A172 (cell line): ENCODE measurements around the gene KCNJ16. TPM values are rescaled to one million over a fixed set of nuclear protein-coding genes. Genes with fewer than 3 reads are reported as not detected.

ENCODE experiments used
- DNase-seq: peaks from one replicate; pipeline ENCODE4 v3.0.0-alpha.2; 2015; ENCODE audit warnings: low spot score
- total RNA-seq: library from RNA; depleted of rRNA; stranded (reverse); fragments of >200 nt; shearing (Covaris generic); gene quantifications from 2 replicates; pipeline ENCODE4 v1.2.3, GENCODE V29; 2014

Gene KCNJ16
- total RNA-seq, 1 experiment from 2014 or later, result 0.22 TPM

DNA sequence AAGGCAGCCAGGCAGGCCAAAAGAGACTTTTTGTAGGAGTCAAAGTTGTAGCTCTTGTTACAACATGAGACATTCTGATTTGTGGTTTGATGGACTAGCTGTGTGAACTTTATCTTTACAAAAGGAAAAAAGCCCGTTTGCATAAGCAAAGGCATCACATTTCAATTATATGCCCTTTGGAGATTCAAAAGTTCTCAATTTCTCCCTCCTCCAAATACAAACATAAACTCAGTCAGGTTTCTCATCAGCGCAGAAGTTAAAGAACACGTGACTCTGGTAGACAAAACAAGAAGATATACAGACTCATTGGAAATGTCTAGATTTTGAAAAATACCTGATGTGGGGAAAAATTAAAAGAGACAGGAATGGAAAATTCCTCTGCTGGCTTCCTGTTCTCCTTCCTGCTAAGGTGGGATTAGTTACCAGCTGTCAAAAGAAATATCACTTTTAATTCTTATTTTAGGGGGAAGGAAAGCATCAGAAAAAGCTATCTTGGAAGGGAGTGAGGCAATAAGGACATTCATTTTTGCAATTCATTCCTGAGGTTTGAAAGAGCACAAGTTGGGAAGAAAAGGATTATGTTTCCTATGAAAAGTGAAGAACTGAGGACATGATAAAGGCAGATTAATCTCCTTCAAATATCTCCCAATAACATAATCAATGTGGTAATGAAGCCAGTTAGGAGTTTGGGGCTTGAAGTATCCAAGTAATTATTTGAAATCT, 4.6 kb upstream of the KCNJ16 start:
- no peak for DNase-seq

DNA sequence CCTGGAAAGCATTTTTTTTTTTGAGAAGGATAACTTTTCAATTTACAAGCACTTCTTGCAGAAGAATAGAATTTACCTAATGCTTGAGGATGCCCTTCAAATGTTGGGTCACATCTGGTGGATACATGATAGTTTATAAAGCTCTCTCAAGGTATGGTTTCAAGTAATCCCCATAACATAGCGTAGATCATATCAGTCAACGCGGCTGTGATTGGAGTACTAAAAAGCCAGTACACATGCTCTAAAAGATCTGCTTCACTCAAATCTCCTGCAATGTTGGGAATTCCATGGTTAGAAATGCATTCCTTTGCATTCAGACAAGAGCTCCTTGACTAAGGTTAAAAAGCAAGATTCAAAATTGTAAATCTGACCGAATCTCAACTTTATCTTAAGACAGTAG, 3.9 kb upstream of the KCNJ16 start:
- no peak for DNase-seq

DNA sequence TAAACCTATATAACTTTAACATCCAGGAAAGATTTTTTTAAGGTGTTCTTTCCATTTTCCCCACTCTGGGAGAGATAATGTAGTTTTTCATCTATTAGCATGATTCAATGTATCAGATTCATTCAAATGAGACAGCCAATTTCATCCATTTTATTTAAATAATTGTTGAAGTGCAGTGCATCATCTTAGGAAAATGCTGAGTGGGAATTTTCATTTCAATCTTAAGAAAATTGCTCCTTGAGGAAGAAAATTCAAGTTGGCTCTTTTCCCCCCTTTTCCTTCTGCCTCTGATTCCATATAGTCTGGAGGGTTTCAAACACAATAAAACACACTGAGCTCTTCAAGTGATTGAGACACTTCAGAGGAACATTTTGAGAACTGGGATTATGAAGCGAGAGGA, 3.4 kb upstream of the KCNJ16 start:
- DNase-seq, result no peak

DNA sequence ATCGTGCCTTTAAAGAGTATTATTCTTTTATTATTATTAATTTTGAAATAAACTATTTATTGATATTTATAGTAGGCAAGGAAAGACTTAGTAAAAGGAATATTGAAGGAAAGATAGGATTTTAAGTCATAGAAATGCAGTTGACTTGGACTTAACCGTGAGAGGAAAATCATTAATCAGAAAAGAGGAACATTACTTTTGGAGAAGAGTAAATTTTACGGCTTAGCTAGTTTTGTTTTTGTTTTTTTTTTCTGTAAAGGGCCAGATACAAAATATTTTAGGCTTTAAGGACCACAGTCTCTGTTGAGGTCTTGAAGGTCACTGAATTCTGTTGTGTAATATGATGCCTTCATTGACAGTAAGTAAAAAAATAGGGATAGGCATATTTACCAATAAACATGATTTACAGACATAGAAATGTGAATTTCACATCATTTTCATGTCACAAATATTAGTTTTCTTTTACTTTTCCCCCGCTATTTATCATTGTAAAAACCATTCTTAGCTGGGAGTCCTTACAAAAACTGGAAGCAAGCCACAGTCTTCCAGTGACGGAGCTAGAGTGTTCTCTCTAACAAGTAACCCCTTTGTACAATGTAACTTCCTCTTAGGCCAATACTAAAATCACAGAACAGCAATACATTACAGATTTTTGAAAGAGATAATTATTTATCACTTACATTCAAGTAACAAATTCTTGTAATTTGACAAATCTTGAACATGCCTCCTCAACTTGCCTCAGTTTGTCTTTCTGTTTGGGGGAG, 2.3 kb upstream of the KCNJ16 start:
- no peak for DNase-seq

DNA sequence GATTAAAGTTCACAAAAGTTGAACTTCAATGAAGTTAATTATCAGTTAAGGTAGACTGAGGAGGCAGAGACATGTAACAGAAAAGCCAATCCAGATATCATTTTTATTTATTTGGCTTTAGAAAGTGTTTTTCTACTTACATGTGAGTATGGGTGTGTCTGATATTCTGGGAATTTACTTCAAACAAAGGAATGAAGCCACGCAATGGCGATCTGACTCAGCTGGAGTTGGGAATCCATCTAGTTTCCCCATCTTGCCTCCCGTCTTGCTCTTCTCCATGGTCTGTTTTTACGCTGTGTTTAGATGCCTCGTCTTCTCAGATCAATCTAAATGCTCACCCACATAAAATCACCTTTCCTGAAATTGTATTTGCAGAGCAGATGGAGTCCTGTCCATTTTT, 1.7 kb upstream of the KCNJ16 start:
- DNase-seq, result peak; percentile 3

DNA sequence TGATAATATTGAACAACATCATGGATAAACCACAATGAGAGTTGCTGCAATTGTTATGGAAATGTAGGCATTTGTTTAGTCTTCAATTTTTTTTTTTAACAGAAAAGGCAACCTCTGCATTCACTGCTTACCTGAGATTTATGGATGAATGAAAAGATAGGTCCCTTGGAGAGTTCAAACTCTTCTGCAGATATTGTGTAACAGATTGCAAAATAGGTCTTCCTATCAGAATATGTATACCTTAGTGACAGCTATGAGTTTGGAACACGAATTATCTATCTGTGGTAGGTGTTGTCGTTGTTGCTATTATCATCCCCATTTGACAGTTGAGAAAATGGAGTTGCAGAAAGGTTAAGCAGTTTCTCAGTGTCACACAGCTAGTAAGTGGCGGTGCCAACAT, 1.2 kb upstream of the KCNJ16 start:
- no peak for DNase-seq

DNA sequence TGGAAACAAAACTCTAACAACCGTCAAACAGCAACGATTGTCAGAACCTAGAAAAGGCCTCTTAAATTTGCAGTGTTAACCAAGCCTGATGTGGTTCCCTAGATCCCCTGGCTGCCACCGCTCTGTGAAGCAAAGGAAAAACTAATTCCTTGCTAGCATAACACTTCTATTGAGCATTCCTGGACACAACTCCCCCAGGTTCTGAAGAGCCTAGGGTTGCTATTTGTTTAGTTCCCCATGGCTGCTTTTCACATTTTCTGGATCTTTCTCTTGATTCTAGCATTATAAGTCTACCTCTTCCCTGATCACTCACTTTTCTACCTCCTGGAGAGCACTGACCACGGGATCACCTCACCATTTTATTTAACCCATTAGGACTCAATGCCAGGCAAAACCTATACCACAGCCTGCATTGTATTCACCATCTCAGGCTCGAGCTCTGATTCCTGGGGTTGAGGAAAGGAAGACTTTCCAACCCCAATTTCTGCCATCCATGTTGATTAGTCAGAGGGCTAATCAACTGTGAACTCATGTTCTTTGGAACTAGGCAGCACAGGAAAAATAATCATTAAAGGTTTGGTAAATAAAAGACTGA, 692 bp upstream of the KCNJ16 start:
- no peak for DNase-seq

DNA sequence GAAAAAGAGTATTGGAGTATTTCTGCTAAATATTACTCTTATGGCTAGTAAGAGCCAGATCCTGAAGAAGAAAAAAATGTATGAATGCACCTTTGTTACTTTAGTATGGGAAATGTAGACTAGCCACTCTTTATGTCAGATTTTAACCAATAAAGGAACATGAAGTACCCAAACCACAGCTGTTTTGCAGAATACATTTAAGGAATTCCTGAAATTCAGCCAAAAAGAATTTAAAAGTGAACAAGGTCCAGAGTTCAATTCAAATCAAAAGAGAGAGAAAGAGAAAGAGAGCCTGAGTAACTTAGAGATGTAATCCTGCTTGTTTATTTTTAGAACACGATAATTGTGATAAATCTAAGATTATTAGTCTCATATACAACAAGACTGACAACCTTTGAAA, 1.2 kb downstream of the KCNJ16 start:
- no peak for DNase-seq

DNA sequence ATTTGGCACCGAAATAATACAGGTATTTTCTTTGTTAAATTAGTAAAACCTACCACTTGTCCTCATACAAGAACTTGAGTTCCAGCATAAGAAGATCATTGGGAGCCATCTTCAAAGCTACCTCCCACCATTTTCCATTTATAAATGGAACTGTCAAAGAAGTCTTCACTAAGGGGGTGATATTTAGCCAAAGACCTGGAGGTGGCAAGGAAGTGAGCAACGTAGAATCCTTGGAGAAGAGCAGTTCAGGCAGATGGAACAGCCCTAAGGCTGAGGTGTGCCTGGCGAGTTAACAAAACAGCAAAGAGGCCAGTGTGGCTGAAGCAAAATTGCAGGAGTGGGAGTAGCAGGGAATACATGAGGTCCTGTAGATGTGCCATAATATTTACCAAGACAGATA, 1.8 kb downstream of the KCNJ16 start:
- no peak for DNase-seq

DNA sequence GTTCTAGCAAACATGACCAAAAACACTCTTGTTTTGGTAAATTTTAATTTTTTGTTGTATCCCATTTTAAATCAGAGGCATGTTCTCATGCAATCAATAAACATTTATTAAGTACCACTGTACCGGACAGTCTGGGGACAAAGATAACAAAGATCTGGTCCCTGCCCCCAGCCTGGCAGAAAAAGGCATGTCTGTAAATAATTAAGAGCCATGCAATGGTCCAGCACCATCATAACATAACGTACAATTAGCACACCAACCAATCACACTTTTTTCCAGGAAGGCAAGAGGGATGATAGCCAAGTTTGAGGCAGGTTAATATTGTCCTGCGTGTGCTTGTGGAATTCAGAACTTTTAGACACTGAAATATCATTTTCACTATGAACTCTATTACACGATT, 3.5 kb downstream of the KCNJ16 start:
- no peak for DNase-seq

DNA sequence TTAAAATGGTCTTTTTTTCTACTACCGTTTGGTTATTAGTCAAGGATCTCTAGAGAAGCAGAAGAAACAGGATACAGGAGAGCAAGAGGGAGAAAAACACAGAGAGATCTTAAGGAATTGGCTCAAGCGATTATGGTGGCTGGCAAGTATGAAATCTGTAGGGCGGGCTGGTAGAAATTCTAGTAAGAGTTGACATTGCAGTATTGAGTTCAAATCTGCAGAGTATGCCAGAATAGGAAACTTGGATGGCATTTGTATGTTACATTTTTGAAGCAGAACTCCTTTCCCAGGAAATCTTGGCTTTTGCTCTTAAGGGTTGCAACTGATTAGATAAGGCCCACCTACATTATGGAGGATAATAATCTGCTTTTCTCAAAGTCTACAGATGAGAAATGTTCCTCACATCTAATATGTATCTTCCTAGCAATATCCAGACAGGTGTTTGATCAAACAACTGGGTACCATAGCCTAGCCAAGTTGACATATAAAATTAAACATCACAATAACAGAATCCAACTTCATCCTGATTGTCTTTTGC, 4.0 kb downstream of the KCNJ16 start:
- DNase-seq, result no peak

DNA sequence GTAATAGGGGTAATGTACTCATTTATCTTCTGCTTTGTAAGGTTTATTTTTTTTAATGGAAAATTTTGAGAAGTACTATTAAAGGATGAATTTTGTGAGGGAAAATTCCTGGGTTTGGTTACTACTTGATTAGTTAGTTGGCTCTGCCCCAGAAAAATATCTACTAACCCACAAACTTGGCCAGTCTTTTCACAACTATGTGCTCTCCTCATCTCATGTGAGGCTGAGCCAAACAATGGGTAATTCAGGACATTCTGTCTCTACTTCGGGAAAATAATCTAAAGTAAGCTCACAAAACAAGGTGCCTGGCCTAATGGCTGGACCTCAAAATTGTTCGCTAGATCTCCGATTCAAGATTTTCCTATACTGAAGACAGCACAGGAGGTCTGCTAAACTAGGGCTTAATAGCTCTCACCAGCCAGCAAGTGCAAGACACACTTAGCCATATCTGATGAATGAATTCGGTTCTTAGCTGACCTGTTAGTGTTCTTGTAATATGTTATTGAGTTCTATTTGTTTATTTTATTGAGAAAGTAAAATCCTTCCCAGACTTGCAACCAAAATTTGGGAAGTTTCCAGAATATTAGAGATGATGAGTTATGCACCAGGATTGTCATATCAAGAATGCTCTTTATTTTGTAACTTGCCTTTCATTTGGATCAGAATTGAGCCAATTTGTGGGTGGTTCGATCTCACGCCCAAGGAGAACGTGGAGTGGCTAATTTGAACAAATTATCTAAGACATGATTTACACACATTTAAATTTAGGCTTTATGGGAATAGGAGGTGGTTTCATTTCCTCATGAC, 5.7 kb downstream of the KCNJ16 start:
- DNase-seq, result no peak

DNA sequence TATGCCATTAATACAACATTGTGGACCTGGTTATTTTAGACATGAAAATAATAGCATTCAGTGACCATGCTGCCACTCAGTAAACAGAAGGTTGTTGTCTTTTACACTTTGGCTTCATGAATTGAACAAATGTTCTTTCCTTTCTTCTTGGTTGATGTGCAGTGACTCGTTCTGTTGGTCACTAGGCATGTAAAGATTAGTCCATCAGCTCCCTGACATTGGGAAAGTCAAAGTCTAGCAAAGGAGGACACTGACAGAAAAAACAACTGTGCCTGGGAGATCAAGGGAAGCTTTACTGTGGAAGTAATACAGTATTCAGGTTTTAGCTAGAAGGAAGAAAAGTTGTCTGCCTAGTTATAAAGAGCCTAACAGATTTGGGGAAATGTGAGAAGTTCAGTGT, 6.9 kb downstream of the KCNJ16 start:
- no peak for DNase-seq

DNA sequence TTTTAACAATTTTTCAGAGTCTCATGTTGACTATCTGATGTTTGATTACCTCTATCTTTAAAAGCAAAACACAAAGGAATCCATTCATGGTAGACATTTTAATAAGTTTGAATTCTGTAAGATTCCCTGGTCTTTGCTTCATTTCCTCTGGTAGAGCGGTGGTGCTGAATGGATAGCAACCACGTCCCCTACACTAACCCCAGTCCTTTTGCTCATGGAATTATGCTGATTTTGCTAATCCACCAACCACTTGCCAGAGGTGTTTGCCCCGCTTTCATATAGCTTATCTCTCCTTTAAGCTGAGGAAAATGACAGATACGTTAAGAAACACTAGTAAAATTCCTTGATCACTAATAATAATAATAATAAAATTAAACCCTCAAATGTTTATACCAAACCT, 9.5 kb downstream of the KCNJ16 start:
- no peak for DNase-seq

DNA sequence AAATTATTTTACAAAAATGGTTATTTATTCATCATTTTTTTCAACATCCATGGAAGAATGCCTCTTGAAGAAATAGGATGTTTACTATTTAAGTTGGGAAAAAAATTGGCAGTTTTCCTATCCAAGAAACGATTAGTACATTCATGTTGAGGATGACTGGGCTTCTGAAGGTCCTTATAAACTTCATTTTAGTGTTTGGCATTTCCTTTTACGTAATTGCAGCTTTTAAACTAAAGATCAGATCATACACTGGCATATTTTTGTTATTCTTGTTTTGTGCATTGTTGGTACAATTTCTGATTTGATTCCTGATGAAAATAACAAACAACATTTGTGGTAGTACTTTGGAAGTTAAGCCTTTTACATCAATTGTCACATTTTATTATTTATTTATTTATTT, 11.5 kb downstream of the KCNJ16 start:
- no peak for DNase-seq

DNA sequence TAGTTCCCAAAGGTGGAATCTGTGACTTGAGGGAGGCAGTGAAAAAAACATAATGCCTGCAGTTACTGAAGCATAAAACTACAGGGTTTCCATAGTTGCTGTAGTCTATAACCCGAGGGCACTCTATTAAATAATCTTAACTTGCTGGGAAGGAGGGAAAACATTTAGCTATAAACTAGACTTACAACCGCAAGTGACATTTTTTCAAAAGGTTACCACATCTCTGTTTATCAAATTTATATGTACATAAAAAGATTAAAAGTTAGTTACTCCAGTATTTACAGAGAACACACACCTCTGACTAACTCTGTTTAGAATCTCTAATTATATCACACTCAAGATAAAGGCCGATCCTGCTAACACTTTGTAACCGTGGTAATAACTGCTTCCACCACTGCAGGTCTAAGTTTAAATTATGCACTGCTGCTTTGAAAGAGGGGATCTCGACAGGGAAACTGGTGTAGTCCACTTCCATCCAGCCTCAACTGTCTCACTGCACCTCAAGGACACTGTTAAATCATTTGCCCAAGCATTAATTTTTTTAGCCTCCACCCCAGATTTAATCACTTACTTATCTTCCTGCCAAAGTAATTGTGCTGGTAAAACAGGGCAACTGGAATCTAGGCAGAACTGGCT, 14.6 kb downstream of the KCNJ16 start:
- DNase-seq, result no peak

DNA sequence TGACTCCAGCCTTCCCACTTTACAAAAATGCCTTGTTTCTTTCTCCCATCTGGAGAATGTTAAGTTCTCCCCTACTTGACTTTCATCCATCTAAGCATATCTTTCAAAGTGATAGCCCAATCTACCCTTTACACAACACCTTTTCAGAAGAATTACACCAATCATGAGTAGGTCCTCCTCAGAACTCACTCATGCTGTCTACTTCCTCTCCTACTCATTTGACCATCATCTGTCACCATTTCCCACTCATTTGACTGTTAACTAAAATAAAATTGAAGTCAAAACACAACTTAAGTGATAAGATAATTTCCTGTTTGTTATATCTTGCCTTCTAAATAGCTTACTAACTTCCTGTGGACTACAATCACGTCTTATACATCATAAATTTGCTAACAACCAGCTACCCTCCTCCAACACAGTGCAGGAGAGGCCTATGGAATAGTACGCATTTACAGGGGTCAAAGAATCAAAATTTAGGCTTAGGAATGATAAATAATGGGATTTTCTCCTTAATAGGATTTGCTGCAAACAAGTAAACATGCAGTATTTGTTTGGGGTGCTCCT, 16.1 kb downstream of the KCNJ16 start:
- DNase-seq, result no peak

DNA sequence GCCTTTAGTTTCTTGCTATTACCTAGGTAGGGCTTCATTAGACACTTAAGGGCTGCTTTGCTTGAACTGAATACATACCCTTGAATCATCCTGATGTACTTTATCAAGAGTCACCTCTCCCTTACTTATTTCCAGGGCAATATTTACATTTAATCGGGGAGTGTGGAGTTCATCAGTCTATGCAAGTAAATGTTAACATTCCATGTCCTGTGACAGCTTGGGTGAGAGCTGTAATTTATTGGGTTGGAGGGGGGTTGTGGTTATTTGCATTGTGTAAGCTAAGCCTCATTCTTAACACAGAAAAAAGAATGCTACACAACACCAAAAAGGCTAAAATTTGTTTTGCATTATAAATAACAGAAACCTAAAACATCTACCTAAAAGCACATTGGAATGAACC, 16.7 kb downstream of the KCNJ16 start:
- DNase-seq, result no peak

DNA sequence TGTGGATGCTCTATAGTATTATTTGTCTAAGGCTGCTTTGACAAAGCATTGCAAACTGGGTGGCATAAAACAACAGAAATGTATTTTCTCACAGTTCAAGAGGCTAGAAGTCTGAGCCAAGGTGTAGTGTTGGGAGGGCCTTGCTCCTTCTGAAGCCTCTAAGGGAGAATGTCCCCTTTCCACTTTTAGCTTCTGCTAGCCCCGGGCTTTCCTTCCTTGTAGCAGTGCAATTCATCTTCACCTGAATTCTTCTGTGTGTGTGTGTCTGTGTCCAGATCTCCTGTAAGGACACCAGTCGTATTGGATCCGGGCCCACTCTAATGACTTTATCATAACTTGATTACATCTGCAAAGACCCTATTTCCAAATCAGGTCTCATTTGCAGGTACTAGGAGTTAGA, 18.1 kb downstream of the KCNJ16 start:
- DNase-seq, result no peak

DNA sequence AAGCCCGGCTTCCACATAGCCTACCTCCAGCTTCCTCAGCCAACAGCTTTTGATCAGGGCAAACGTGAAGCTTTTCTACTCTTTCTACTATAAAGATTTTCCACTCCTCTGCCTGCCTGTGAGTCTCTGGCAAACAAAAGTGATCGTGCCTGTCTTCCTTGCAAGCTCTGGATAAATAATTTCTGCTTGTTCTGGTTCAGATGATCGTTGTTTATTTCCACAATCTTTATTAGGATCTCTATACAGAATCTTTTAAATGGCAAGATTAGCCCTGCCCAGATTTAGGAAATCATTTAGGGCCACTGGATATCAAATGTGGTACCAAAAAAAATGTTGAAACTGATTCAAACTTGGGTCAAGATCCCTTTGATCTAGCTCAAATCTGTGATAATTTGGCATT, 20.4 kb downstream of the KCNJ16 start:
- DNase-seq, result no peak

DNA sequence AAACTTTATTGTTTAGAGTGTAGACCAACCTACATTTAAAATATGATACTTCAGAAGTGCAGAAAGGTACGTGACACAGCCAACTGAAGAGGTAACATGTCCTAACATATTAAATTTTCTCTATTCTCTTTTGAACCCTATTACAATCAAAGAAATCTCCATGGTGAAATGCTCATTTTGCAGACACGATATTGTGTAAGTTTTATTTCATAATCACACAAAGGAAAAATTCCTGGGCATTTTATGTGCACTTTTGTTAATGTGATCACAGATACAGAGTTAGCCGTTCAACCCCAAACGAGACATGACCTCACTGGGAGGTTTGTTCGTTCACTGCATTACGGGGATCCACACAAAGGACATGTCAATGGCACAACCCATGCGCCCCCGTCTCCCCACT, 21.8 kb downstream of the KCNJ16 start:
- no peak for DNase-seq
